Mucosa of gallbladder (tissue), 1 donor: ENCODE results near the gene ZSWIM8. TPM values are rescaled to one million over a fixed set of nuclear protein-coding genes. Genes with fewer than 3 reads are reported as not detected.

Source experiments
- DNase-seq: peaks from one replicate; pipeline ENCODE4 v3.0.0-alpha.2; 2020; ENCODE audit warnings: low spot score
- total RNA-seq: library from RNA; stranded (reverse); gene quantifications from one replicate; pipeline ENCODE4 v1.2.1, GENCODE V29; 2021
- donor health status: DM: no; HTN: no; CAD: no.

The ZSWIM8 gene
- total RNA-seq, 1 donor from 2014 or later, result 170 TPM

DNA sequence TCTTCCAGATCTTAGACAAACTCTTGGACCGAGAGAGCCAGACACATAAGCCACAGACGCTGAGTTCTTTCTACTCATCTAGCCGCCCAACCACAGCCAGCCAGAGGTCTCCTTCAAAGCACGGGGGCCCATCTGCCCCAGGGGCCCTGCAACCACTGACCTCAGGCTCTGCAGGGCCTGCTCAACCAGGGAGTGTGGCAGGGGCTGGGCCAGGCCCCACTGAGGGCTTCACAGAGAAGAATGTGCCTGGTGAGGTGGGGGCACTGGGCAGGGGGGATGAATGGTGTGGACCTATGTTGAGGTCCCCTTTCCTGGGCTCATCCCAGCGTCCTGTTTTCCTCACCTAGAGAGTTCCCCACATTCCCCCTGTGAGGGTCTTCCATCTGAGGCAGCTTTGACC is 11.4 kb downstream of the ZSWIM8 start:
- no peak for DNase-seq

DNA sequence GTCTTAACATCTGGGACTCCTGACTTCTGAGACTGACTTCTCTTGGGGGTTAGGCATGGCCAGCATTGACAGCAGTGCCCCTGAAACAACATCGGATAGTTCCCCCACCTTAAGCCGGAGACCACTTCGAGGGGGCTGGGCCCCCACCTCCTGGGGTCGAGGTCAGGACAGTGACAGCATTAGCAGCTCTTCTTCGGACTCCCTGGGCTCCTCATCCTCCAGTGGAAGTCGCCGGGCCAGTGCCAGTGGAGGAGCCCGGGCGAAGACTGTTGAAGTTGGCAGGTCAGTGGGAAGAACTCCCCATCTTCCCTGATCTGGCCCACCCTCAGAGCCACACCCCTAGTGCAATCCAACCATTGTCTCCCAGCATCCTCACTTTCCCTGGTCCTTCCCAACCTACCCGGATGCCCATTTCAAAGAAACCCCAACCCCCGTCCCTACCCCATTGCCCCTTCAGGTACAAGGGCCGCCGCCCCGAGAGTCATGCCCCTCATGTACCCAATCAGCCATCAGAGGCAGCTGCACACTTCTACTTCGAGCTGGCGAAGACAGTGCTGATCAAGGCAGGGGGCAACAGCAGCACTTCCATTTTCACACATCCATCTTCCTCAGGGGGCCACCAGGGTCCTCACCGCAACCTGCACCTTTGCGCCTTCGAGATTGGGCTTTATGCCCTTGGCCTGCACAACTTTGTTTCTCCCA is 12.1 kb downstream of the ZSWIM8 start:
- no peak for DNase-seq

DNA sequence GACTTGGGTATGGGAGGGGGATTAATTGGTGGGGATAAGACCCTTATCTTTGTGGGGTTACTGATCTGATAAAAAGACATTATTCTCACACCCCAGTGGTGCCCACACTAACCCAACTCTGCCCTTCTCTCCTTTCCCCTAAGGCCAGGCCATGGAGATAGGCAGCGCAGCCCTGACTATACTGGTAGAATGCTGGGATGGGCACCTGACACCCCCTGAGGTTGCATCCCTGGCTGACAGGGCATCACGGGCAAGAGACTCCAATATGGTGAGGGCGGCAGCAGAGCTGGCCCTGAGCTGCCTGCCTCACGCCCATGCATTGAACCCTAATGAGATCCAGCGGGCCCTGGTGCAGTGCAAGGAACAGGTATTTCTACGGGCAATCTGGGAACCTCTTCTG is 12.7 kb downstream of the ZSWIM8 start:
- no peak for DNase-seq

DNA sequence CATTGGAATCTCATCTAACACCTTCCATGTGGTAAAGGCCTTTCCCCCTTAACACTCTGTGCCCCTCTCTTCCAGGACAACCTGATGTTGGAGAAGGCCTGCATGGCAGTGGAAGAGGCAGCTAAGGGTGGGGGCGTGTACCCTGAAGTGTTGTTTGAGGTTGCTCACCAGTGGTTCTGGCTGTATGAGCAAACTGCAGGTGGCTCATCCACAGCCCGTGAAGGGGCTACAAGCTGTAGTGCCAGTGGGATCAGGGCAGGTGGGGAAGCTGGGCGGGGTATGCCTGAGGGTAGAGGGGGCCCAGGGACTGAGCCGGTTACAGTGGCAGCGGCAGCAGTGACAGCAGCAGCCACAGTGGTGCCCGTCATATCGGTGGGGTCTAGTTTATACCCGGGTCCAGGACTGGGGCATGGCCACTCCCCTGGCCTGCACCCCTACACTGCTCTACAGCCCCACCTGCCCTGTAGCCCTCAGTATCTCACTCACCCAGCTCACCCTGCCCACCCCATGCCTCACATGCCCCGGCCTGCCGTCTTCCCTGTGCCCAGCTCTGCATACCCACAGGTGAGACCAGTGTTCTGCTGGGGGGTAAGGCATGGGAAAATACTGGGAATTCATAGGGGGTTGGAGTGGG is 13.6 kb downstream of the ZSWIM8 start:
- no peak for DNase-seq

DNA sequence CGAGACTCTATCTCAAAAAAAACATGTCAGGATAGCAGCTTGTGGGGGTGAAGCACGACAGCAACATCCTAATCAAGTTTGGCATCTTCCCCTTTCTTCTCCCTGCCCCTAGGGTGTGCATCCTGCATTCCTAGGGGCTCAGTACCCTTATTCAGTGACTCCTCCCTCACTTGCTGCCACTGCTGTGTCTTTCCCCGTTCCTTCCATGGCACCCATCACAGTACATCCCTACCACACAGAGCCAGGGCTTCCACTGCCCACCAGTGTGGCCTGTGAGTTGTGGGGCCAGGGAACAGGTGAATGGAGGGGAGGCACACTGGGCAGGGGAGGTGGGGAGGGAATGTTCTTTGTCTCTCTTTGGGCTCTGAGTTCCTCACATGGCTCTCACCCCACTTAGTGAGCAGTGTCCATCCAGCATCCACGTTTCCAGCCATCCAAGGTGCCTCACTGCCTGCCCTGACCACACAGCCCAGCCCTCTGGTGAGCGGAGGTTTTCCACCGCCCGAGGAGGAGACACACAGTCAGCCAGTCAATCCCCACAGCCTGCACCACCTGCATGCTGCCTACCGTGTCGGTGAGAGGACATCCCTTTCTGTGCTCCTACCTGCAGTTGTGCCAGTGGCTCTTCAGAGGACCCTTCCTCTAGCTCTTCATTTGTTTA is 14.6 kb downstream of the ZSWIM8 start:
- no peak for DNase-seq

DNA sequence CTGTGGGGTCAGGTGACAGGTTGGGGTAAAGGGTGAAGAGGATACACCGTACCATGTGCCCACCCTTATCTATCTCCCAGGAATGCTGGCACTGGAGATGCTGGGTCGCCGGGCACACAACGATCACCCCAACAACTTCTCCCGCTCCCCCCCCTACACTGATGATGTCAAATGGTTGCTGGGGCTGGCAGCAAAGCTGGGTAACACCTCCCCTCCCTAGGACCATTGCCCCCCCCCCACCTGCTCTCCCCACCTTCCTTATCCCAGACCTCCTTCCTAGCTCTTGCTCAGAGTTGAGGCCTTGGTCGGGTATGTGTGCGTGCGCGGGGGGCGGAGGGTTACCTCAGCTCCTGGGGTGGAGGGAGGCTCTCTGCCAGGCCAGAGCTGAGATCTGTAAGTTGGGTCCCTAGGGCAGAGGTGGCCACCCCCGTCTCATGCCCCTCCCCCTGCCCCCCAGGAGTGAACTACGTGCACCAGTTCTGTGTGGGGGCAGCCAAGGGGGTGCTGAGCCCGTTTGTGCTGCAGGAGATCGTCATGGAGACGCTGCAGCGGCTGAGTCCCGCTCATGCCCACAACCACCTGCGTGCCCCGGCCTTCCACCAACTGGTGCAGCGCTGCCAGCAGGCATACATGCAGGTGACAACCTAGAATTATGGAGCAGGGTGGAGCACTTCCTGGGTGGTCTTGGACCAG is 15.3 kb downstream of the ZSWIM8 start:
- no peak for DNase-seq

DNA sequence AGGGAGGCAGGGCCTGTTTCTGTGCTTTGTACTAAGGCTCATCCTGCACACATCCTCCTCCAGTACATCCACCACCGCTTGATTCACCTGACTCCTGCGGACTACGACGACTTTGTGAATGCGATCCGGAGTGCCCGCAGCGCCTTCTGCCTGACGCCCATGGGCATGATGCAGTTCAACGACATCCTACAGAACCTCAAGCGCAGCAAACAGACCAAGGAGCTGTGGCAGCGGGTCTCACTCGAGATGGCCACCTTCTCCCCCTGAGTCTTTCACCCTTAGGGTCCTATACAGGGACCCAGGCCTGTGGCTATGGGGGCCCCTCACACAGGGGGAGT is 15.8 kb downstream of the ZSWIM8 start:
- no peak for DNase-seq

DNA sequence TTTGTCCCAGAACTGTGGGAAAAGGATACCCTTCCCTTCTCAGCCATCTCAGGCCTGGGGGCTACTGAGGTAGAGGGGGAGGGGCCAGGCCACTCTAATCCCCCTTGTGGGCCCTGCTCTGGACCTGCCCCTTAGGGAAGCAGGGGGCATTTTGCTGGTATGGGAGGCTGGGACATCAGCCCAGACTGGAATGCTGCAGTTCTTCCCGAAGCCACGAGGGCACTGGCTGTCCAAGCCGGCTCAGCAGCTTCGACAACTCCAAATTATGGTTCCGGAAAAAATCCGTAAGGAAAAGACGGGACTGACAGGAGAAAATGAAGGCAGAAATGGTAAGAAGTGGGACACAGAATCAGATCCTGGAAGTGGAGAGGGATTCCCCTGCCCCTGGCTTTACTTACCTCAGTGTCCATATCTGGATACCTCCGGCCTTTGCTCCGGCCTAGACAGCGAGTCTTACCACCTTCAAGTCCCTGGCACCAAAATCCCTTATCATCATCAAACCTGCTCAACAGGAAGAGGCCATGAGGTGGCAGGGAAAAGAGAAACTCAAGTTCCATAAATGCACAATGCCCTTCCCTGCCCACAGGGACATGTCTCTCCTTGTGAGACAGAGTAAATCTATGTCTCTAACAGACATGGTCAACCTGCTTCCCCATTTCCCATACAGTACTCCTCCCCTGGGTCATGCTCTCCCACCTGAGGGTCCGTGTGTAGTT is 17.0 kb downstream of the ZSWIM8 start:
- DNase-seq, result no peak

DNA sequence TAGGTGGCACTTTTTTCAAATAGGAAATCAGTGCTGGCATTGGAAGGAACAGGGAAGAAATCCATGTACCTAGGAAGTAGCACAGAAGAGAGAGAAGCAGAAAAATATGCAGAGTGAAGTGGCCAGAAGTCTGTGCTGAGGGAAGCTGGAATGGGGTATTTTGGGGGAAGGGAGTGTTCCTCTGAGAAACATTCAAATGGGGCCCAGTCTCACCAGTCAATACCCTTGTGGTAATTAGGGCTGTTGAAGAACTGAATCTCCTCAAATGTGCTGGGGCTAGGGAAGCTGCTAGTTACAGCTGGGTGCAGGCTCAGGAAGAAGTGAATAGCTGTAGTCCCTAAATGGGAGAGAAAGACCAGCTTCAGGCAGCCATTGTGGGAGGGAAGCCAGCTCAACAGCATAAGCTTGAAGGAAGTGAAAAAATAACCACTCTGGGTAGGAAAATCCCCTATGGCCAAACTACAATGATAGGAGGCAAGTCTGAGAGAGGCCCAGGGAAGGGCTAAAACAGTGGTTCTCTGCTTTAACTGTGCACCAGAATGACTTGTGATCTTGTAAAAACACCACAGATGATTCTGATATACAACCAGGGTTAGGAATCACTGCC is 18.4 kb downstream of the ZSWIM8 start:
- DNase-seq, result no peak

DNA sequence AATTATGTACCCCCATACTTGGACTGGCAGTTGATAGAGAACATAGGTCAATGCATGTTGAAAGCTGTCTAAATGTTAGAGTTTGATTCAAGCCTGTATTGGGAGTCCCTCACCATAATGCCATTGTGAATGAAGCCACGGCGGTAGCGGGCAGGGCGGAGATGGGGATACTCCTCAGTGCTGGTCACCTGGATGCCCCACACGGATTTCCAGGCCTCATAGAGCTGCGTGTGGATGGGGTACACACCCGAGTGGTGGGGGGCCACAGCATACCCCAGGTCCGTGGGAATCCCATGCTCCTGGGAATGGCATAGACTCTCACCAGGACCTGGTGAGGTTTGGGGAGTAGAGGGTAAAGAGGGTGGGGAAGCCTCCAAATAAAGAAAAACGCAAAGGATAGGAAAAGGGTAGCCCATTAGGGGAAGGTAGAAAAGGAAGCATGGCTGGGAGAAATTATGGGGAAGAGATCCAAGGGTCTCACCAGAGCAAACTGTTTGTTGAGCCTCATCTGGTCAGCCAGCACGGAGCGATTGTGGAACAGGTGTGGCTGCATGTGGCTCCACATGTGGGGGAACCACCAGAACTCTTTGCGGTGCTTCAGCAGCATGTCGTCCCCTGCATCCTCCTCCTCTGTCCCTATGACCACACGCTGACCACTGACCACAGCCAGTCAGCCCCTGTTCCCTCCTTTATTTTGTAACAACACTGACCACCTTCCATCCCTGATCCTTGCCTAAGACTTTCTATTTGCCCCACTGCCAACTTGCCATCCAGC is 21.0 kb downstream of the ZSWIM8 start:
- no peak for DNase-seq

DNA sequence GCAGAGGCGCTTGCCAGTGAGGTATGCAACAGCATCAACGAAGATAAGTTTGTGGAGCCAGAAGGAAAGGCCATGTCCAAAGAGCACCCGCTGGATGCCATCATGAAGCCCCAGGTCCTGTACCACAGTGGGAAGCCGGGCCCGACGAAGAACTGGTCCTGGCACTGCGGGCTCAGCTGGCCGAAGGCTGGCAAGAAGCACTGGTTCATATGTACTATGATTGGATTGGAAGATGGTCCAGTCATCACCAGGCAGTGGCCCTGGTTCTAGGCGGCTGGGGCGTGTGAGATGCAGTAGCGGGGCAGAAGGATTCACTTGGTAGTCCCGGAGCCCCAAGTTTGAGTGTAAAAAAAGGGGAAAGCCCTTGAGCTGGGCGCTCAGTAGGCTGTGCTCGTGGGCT is 22.1 kb downstream of the ZSWIM8 start:
- no peak for DNase-seq

DNA sequence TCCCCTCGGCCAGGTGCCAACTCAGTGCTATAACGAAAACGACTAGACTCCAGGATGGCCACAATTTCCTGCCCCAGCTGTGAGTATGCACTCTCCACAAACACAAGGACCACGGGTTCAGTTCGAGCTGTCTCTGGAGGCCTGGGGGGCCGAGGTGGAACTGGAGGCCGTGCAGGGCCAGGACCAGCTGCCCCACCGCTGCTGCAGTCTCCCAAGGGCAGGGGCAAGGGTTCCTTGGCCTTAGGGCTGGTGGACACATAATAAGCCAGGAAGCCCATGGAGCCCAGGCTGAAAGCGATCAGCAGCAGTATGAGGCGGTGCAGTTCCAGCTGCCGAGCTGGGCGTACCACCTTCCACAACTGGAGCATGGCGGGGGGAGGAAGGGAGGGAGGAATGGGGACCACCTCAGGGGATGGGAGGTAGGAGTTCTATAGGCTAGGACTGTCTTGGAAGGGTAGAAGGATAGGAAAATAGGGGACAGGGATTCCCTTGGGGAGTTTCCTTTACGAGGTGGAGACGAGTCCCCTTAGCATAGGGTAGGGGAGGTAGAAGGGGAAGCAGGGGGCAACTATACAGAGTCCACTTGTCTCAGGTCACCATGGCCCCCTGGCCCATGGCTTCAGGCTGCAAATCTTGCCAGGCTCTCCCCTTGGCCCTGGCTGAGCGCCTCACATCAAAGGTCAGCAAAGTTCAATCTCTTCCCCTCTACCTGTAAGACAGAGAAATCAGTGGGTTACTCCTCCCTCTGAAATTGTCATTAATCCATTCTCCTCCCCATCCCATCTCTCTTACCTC is 22.8 kb downstream of the ZSWIM8 start:
- no peak for DNase-seq

DNA sequence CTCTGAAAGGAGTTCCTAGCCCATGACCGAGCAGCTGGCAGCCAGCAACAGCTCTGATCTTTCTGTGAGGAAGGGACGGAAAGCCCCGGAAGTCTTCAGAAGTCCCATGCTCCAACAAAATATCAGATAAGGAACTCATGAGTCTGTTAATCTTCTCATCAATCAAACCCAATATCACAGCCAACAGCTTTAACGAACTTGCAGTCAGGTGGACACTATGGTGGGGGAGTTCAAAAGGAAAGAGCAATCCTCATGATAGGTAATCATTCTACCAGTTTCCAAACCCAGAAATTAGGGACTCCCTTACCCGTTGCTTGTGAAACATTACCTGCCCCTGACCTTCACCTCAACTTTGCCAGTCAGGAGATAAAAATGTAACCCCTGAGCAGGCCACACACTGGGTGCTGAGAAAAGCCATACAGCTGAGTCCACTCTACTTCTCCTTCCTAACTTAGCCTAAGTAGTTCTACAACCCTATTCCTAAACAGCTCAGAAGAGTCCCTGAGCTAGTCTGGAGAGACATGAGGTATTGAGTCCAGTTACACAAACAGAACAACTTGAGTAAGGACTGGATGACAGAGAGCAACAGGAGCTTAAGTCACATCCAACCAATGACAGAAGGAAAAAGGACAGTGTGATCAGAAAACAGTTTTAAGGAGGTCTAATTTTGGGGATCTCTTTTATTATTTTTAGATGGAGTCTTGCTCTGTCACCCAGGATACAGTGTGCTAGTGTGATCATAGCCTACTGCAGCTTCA is 23.8 kb downstream of the ZSWIM8 start:
- no peak for DNase-seq

DNA sequence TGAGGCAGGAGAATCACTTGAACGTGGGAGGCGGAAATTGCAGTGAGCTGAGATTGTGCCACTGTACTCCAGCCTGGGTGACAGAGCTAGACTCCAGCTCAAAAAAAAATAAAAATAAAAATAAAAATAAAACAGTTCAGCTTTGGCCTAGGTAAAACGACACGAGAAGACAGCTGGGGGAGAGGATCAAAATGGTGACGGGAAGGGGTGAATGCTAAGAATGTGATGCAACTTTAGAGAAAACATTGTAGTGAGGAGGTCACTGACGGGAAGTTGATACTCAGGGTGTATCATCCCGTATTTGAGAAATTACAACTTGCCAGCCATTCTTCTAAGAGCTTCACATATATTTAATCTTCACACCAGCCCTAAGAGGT is 24.9 kb downstream of the ZSWIM8 start:
- DNase-seq, result no peak

DNA sequence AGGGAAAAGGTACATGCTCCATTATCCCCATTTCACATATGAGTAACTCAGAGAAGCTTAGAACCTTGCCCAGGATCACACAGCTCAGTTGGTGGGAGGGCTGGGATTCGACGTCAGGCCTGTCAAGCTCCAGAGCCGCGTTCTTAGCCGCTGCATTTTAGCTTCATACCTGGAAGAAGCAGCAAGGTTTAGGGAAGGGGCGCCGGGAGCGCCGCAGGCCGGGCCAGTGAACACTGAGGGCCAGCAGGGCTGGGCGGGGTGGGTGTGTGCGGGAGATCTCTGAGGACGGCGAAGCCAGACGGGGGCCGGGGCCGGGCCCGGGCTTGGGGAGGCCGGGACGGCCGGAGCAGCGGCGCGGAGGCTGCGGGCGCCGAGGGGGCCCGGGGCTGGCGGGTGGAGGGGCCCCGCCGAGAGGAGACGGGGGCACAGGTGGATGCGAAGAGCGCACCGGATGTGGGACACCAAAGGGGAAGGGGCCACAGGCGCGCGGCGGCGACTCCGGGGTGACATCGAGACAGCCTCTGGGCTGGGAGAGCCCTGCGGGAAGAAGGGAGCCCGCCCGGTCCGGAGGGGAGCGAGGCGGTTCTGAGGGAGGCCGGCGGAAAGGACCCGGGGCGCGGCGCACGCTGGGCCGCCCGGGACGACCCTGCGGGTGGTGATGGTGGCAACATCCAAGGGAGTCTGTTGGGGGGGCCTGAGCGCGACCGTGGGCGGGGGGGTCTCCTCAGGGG is 25.5 kb downstream of the ZSWIM8 start:
- DNase-seq, result no peak

DNA sequence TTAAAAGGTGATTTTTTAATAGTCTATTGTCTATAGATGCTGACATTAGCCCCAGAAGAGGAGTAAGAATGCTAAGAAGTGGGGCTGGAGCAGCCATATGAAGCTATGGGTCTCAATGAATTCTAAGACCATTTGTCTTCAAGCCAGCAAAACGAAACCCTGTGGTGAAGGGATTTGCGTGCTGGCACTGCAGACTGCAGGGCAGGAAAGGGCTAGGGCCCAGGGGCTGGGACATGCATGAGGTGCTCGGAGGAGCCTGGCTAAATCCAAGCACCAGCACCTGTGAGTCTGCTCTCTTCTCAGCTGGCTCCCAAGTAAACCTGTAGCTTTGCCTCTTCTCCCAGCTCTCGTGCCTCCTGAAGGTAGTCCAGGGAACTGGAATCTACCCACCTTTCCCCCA is 27.3 kb downstream of the ZSWIM8 start:
- no peak for DNase-seq

DNA sequence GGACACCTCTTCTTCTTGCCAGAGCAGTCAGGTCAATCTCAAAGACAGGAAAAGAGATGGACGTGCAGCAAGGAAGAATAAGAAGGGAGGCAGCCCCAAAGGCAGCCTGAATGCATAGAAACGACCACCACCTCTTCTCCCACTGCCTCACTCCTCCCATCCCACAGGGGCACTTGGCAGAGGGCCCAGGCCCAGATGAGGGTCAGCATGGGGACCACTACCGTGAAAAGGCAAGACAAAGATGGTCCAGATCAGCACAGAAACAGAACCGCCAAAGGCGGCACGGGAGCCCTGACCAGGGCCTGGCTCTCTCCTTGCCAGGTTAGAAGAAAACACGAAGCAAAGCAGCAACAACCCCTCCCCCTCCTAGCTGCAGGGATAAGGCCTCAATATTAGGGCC is 27.9 kb downstream of the ZSWIM8 start:
- DNase-seq, result no peak

DNA sequence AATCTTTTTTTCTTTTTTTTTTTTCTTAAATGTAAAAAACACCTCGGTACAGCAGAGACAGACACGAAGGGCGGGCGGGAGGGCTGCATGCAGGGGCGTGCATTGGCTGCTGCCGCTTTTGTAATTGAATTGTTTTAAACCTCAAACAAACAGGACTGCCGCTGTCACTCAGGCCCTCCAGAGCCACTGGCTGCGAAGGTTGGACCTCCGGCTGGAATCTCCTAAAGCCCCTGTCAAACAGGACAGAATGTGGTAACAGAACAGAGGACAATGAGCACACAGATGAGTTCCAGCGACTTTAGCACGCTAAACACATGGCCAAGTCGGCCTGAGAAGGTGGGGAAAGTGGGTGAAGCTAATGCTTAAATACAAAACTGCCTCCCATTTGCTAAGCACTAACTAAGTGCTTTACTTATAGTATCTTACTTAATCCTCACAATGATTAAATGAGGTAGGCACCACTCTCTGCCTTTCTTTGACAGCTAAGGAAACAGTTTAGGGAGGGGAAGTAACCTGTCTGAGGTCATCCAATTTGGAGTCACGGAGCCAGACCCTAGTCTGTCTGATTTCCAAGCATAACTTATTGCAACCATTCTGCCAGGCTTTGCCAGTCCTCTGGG is 29.0 kb downstream of the ZSWIM8 start:
- no peak for DNase-seq
